OCI-LY7 (cell line): ENCODE data around the gene TMEM156.

Experiments
- EZH2phosphoT487 ChIP-seq: fragments of 200-600 bp; sonication (generic); IDR thresholded peaks from 2 replicates; pipeline ENCODE4 v1.6.1; 2018; ENCODE audit warnings: low read depth, borderline replicate concordance, mild to moderate bottlenecking, mixed run types, antibody characterized with exemption, low read length, moderate library complexity, mixed read lengths
- TF ChIP-seq, protein P1 (sequence below): fragments of 200-600 bp; sonication (generic); conservative IDR thresholded peaks from 2 replicates; pipeline ENCODE4 v1.5.1; 2014; ENCODE audit warnings: mild to moderate bottlenecking, antibody characterized with exemption, low read length, moderate library complexity, mixed read lengths

DNA sequence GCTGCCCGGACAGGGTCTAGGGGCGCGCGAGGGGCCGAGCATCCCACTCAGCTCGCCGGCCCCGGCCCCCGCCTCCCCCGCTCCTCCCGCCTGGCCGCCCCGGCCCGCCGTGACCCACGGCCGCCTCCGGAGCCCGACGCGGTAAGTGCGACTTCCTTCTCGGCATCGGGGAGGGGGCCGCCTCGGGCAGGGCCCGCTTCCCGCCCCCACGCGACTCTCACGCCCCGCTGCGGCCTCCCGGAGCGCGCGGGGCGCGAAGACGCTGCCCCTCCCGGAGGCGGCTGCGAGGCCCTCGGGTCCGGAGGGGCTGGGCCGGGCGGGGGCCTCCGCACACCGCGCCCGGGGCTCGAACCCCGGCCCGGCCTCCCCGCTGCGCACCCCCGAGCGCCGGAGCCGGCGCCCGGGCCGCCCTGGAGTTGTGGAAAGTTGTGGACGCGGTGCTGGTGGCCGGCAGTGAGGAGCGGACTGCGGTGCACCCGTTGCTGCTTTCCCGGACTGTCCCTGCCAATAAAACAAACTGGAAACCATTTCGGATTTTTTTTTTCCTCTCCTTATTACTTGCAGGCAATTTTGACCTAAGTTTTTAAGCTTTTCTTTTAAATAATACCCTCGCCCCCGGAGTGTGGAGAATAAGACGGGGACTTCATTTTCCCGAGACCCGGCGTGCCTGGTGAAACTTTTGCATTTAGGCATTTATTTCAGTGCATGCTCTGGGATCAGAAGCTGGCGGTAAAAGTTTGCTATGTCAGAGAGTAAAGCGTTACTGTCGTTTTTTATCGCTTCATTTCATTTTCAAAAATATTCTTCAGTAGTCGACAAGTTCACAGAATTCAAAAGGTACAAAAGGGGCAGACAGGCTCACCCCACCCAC lies 13.0 kb upstream of the TMEM156 start:
- no peak for TF ChIP-seq EZH2phosphoT487
- TF ChIP-seq, protein P1, sequence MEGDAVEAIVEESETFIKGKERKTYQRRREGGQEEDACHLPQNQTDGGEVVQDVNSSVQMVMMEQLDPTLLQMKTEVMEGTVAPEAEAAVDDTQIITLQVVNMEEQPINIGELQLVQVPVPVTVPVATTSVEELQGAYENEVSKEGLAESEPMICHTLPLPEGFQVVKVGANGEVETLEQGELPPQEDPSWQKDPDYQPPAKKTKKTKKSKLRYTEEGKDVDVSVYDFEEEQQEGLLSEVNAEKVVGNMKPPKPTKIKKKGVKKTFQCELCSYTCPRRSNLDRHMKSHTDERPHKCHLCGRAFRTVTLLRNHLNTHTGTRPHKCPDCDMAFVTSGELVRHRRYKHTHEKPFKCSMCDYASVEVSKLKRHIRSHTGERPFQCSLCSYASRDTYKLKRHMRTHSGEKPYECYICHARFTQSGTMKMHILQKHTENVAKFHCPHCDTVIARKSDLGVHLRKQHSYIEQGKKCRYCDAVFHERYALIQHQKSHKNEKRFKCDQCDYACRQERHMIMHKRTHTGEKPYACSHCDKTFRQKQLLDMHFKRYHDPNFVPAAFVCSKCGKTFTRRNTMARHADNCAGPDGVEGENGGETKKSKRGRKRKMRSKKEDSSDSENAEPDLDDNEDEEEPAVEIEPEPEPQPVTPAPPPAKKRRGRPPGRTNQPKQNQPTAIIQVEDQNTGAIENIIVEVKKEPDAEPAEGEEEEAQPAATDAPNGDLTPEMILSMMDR: no peak
